ENCODE measurements around the gene ERP27.

Gene ERP27

DNA sequence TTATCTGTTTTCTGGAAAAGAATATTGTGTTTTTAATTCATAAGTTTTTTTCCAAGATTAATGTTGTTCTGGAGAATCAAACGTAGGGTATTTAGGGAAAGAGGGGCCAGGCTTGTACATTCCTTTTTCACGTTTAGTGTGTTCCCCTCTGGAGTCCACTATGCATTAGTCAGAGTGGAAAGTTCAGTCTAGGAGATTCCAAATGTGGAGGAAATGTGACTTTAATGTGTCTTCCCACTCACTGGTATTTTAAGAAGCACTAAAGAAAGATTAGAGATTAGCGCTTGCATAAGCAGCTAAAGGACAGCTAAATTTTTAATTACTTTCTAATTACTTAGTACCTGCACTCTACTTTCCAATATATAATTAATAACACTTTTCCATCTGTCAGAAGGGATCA is 30.1 kb upstream of the ERP27 start:
- Histone ChIP-seq H3K4me1 (ENCODE audit: insufficient read depth, low read length) (no peaks in the 10 kb centered on the region), H2AFZ (ENCODE audit: low read depth, low read length) (no peak overlapping the region), H3K4me3 (ENCODE audit: low read length) (no peak overlapping the region), H3K27me3 (ENCODE audit: insufficient read depth, low read length) (peaks cover 2% of the 10 kb centered on the region), H3K9me3 (ENCODE audit: low read length) (no peaks in the 10 kb centered on the region), H3K36me3 (ENCODE audit: insufficient read depth, low read length) (no peaks in the 10 kb centered on the region)

DNA sequence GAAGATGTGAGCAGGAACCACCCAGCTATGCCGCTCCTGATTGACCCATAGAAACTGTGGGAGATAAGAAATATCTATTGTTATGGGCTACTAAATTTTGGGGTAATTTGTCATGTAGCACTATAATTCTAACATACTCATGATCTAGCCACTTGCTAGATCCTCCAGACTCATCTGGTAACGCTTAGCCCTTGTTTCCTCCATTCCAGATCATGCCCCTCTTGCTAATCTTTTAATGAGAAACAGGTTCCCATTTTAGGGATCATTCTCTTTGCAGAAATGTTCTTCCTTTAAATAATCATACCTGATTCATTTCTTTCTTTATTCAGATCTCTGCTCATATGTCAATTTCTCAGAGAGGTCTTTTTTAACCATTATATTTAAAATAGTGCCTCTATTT is 26.9 kb upstream of the ERP27 start:
- Histone ChIP-seq H3K9me3 (ENCODE audit: low read length) (no peaks in the 10 kb centered on the region), H2AFZ (ENCODE audit: low read depth, low read length) (no peak overlapping the region), H3K36me3 (ENCODE audit: insufficient read depth, low read length) (no peaks in the 10 kb centered on the region), H3K4me3 (ENCODE audit: low read length) (no peak overlapping the region), H3K27me3 (ENCODE audit: insufficient read depth, low read length) (peaks cover 2% of the 10 kb centered on the region), H3K4me1 (ENCODE audit: insufficient read depth, low read length) (no peaks in the 10 kb centered on the region)

DNA sequence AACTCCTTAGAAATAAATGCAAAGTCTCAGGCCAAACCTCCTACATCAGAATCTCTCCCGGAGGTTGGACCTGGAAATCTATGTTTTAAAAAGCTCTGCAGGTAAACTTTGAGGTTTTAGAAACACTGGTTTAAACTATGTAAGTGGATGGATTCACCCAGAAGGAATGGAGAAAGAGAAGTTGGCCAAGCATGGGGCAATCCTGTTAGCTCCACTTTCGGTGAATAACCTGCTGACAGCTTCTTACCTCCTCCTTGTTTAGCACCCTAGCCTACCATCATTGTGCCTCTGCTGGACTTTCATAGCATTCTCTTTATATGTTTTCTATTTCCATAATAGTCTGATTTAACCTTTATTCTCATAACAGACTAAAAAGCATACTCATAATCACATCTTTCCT is 26.1 kb upstream of the ERP27 start:
- Histone ChIP-seq H3K27me3 (ENCODE audit: insufficient read depth, low read length) (peaks cover 2% of the 10 kb centered on the region), H2AFZ (ENCODE audit: low read depth, low read length) (no peak overlapping the region), H3K4me1 (ENCODE audit: insufficient read depth, low read length) (no peaks in the 10 kb centered on the region), H3K9me3 (ENCODE audit: low read length) (no peaks in the 10 kb centered on the region), H3K4me3 (ENCODE audit: low read length) (no peak overlapping the region), H3K36me3 (ENCODE audit: insufficient read depth, low read length) (no peaks in the 10 kb centered on the region)

DNA sequence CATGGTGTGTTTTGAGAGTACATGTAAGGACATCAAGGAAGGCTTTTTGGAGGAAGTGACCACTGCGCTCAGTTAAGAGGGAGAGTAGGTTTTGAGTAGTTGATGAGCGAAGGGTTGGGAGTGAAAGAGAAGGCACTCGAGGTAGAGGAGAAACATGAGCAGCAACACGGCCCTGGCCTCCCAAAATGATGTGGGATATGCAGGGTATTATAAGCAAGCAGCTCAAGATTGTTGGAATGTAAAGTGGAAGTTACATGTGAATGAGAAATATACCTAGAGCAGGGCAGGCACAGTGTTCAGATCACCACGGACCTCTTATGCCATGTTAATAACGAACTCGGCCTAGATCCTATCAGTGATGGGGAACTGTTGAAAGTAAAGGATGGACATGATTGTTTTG is 25.2 kb upstream of the ERP27 start:
- H3K4me1 ChIP-seq (ENCODE audit: insufficient read depth, low read length) = no peaks in the 10 kb centered on the region
- H3K9me3 ChIP-seq (ENCODE audit: low read length) = no peaks in the 10 kb centered on the region
- no peak overlapping the region for H3K4me3 ChIP-seq (ENCODE audit: low read length)
- H3K36me3 ChIP-seq (ENCODE audit: insufficient read depth, low read length) = no peaks in the 10 kb centered on the region
- H3K27me3 ChIP-seq (ENCODE audit: insufficient read depth, low read length) = peaks cover 2% of the 10 kb centered on the region
- no peak overlapping the region for H2AFZ ChIP-seq (ENCODE audit: low read depth, low read length)

DNA sequence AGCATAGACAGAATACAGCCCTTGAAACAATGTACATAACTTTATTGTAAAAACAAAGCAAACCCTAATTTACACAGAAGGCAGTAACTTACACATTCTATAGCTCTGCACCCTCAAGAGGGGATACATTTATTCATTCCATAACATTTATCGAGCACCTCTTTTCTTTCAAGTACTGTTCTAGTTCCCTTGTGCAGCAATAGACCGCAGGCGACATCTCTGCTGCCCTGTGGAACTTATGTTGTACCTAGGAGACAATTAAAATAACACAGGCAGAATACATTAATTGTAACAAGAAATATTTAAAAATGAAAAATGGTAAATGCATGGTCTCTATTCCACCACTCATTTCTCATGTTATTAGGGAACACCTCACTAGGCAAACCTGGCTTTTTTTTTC is 24.5 kb upstream of the ERP27 start:
- H3K27me3 ChIP-seq (ENCODE audit: insufficient read depth, low read length) = peaks cover 2% of the 10 kb centered on the region
- H3K4me1 ChIP-seq (ENCODE audit: insufficient read depth, low read length) = no peaks in the 10 kb centered on the region
- H3K9me3 ChIP-seq (ENCODE audit: low read length) = no peaks in the 10 kb centered on the region
- no peak overlapping the region for H2AFZ ChIP-seq (ENCODE audit: low read depth, low read length)
- H3K4me3 ChIP-seq (ENCODE audit: low read length) = no peak overlapping the region
- H3K36me3 ChIP-seq (ENCODE audit: insufficient read depth, low read length) = no peaks in the 10 kb centered on the region

DNA sequence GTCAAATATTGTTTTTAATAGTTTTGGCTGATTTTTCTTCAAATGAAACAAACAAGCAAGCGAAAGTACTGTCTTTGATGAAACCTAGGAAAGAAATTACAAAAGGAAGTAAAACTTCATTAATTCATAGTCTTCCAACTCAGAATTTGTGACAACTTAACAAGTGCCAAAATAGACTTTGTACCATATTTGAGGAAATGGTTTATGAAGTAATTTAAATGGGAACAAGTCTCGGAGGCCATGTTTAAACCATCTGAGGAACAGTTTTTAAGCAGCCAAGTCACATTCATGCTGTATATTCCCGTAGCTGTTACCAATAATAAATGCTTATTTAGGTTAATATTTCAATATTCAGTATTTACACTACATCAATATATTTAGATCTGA is 23.8 kb upstream of the ERP27 start:
- Histone ChIP-seq H3K4me3 (ENCODE audit: low read length) (no peak overlapping the region), H3K4me1 (ENCODE audit: insufficient read depth, low read length) (no peaks in the 10 kb centered on the region), H3K9me3 (ENCODE audit: low read length) (no peaks in the 10 kb centered on the region), H2AFZ (ENCODE audit: low read depth, low read length) (no peak overlapping the region), H3K27me3 (ENCODE audit: insufficient read depth, low read length) (no peaks in the 10 kb centered on the region), H3K36me3 (ENCODE audit: insufficient read depth, low read length) (no peaks in the 10 kb centered on the region)

DNA sequence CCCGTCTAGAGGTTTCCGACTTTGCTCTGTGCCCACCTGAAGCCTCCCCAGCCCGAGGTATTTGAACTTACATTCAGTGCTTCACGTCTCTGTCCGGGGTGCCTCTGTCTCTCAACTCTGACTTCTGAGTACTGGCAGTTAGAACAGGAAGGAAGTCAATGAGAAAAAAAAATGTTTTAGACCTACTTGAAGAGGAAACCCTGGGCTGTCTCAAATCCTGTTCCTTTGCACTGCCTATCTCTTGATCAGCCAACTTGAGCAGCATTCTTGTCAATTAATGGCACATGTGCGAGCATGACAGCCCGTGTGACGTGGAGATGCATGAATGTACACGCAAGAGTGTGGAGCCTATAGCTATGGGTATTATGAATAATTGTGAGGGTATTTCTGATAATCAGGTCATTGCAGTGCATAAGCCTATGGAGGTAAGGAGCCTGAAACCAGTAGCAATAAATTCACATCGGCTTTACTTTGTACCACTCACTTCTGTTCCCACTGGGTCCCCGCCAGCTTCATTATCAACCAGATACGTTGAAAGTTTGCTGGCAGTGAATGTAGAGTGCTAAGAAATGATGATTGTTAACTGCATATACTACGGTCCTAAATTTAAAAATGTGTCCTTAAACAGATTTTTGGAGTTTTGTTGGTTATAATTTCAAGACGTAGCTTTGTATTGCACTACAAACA is 23.3 kb upstream of the ERP27 start, which contains the start of gene ARHGDIB:
TSS of gene ARHGDIB (minus strand) at position 136 of the 687 bp plus-strand sequence. CDS start 10,889 bp downstream, outside the sequence.
- Histone ChIP-seq H2AFZ (ENCODE audit: low read depth, low read length) (no peak within 1 kb of the TSS), H3K27me3 (ENCODE audit: insufficient read depth, low read length) (no peaks in the 10 kb centered on the region), H3K36me3 (ENCODE audit: insufficient read depth, low read length) (no peaks in the 10 kb centered on the region), H3K9me3 (ENCODE audit: low read length) (no peaks in the 10 kb centered on the region), H3K4me3 (ENCODE audit: low read length) (no peak within 1 kb of the TSS), H3K4me1 (ENCODE audit: insufficient read depth, low read length) (no peaks in the 10 kb centered on the region)

DNA sequence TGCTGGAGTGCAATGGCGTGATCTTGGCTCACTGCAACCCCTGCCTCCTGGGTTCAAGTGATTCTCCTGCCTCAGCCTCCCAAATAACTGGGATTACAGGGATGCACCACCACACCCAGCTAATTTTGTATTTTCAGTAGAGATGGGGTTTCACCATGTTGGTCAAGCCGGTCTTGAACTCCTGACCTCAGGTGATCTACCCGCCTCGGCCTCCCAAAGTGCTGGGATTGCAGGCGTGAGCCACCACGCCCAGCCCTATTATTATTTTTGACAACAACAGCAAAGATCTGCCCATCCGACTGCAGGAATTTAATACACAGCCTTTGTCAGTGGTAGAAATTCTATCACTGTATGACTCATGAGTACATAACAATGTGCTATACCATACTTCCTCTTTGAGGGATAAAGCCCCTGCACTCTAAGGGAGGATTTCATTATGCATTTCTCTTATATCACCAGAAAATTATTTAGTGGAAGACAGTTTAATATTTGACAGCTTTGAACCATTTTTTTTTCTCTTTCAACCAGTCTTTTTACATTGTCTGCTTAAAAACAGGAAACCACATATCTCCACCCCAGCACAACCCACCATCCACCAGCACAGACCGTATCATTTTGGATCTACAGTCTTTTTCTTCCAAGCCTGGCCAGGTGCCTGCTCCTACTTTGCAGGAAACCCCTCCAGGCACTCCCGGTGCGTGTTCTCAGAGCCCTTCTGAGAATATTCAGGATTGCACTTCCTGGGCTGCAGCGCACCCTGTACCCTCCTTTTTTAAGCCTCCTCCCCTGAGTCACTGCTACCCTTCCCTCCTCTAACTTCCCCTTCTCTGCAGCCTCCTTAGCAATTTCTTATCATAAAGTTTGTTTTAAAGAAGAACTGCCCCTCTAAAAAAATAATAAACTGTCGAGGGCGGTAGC is 22.5 kb upstream of the ERP27 start:
- no peaks in the 10 kb centered on the region for H3K27me3 ChIP-seq (ENCODE audit: insufficient read depth, low read length)
- H3K4me3 ChIP-seq (ENCODE audit: low read length) = no peak overlapping the region
- H3K9me3 ChIP-seq (ENCODE audit: low read length) = no peaks in the 10 kb centered on the region
- no peaks in the 10 kb centered on the region for H3K36me3 ChIP-seq (ENCODE audit: insufficient read depth, low read length)
- H2AFZ ChIP-seq (ENCODE audit: low read depth, low read length) = no peak overlapping the region
- no peaks in the 10 kb centered on the region for H3K4me1 ChIP-seq (ENCODE audit: insufficient read depth, low read length)

DNA sequence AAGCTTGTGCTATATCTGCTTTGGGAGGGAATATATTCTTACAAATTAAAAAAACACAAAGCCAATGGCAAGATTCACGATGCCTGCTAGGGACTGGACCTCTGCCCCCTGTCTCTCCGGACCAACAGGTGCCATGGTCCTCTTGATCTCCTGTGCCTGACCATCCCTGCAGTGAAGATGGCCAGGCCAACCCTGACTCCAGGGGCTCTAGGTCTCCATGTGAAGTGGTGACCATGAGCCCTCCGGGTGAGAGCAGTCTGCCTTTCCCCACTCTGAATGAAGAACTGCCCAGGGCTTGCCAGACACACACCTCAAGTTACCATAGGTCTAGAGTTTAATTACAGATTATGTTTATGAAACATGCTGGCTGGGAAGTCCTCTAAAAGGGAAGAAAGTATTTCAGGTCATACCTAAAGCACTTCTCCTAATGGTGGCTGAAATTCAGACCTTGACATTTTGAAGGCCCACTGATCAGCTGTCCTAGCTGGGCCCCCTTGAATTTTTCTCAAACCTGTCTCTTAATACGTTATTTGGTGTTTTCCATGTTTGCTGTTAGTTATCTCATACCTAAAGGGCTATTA is 21.7 kb upstream of the ERP27 start:
- H3K4me3 ChIP-seq (ENCODE audit: low read length) = no peak overlapping the region
- H3K36me3 ChIP-seq (ENCODE audit: insufficient read depth, low read length) = no peaks in the 10 kb centered on the region
- H2AFZ ChIP-seq (ENCODE audit: low read depth, low read length) = no peak overlapping the region
- no peaks in the 10 kb centered on the region for H3K9me3 ChIP-seq (ENCODE audit: low read length)
- no peaks in the 10 kb centered on the region for H3K4me1 ChIP-seq (ENCODE audit: insufficient read depth, low read length)
- H3K27me3 ChIP-seq (ENCODE audit: insufficient read depth, low read length) = no peaks in the 10 kb centered on the region

DNA sequence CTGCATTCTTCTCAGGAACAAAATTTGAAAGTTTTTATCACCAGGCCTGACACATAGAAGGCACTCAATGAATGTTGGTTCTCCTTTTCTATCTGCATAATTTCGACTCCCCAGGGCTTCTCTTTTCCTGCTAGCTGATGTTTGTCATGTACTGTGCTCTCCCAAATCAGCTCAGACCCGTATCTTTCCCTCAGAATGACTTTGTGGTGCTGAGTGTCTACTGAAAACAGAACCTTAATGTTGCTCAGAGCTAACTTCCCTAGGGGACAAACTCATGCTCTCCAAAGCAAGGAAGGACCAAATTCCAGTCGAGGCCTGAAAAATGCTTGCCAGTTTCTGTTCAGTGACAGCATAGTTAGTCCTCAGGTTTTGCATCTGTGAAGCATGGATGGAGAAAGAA is 21.1 kb upstream of the ERP27 start:
- H3K27me3 ChIP-seq (ENCODE audit: insufficient read depth, low read length) = no peaks in the 10 kb centered on the region
- no peaks in the 10 kb centered on the region for H3K9me3 ChIP-seq (ENCODE audit: low read length)
- H2AFZ ChIP-seq (ENCODE audit: low read depth, low read length) = no peak overlapping the region
- no peaks in the 10 kb centered on the region for H3K4me1 ChIP-seq (ENCODE audit: insufficient read depth, low read length)
- no peak overlapping the region for H3K4me3 ChIP-seq (ENCODE audit: low read length)
- no peaks in the 10 kb centered on the region for H3K36me3 ChIP-seq (ENCODE audit: insufficient read depth, low read length)

DNA sequence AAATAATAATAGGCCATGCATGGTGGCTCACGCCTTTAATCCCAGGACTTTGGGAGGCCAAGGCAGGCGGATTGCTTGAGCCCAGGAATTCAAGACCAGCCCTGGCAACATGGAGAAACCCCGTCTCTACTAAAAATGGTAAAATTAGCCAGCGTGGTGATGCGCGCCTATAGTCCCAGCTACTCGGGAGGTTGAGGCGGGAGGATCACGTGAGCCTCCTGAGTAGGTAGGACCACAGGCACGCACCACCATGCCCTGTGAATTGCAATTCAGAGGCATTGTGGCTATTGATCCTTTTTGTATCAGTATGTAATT is 20.7 kb upstream of the ERP27 start:
- H3K4me3 ChIP-seq (ENCODE audit: low read length) = no peak overlapping the region
- no peaks in the 10 kb centered on the region for H3K4me1 ChIP-seq (ENCODE audit: insufficient read depth, low read length)
- H3K27me3 ChIP-seq (ENCODE audit: insufficient read depth, low read length) = no peaks in the 10 kb centered on the region
- no peak overlapping the region for H2AFZ ChIP-seq (ENCODE audit: low read depth, low read length)
- H3K36me3 ChIP-seq (ENCODE audit: insufficient read depth, low read length) = no peaks in the 10 kb centered on the region
- H3K9me3 ChIP-seq (ENCODE audit: low read length) = no peaks in the 10 kb centered on the region

DNA sequence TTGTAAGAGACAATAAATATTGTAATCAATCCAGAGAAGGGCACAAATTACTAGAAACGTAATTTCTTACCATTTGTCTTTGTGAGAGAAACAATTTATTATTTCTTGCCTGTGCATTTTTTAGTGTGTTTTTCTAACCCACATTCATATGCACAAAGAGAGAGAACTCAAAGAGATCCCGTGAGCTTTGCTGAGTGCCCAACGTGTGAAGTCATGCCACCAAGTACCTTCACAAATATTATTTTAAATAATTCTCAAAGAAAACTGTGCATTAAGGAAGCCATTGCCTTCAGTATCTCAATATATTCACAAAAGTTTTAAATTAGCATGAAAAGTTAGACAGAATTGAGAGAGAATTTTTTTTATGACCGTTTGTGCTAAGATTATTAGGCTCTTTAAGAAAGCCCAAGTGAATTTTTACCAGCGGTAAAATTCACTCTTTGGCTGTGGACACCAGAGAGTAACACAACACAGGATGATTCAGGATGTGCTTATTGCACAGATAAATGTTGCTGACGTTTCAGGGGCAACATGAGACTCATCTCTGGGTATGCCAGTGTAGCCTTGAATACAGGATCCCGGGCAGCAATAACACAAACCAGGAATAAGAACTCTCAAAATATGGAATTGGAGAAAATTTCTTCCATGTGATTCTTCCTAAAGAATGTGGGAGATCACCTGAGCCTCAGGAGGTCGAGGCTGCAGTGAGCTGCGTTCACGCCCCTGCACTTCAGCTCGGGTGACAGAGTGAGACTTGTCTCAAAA is 20.2 kb upstream of the ERP27 start:
- Histone ChIP-seq H3K36me3 (ENCODE audit: insufficient read depth, low read length) (no peaks in the 10 kb centered on the region), H3K27me3 (ENCODE audit: insufficient read depth, low read length) (no peaks in the 10 kb centered on the region), H3K4me1 (ENCODE audit: insufficient read depth, low read length) (no peaks in the 10 kb centered on the region), H3K9me3 (ENCODE audit: low read length) (no peaks in the 10 kb centered on the region), H3K4me3 (ENCODE audit: low read length) (no peak overlapping the region), H2AFZ (ENCODE audit: low read depth, low read length) (no peak overlapping the region)

All from neuron (in vitro differentiated cells).